ENCODE data around the gene SERINC2.

SERINC2 gene

DNA sequence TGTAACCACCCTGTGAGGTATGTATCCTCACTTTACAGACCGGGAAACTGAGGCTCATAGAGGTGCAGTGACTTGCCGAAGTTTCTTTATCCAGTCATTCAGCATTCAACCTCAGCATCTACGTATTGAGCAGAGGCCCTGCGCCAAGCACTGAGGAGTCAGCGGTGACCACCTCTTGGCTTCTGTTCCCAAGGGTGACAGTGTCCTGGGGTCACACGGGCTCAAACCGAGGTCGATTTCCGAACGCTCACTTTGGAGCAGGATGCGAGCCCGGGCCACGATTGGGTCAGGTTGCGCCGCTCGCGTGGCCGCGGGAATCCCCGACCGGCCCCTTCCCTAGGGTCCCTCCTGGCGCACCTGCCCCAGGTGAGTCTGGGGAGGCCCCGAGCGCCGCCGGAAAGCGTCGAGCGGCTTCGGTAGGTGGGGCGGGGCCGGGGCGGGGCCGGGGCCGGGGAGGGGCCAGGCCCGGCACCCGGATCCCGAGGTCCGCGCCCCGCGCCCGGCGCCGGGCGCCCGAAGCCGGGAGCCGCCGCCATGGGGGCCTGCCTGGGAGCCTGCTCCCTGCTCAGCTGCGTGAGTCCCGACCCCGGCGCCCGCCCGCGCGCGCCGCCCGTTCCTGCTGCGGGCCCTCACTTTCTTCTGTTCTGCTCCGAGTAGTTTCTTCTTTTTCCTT, at the start of gene SERINC2:
SERINC2 (plus strand) TSS at position 482 of the 673 bp plus-strand sequence; CDS start at position 535, 53 bp downstream.
- no peak for DNase-seq (ENCODE audit: low spot score)

DNA sequence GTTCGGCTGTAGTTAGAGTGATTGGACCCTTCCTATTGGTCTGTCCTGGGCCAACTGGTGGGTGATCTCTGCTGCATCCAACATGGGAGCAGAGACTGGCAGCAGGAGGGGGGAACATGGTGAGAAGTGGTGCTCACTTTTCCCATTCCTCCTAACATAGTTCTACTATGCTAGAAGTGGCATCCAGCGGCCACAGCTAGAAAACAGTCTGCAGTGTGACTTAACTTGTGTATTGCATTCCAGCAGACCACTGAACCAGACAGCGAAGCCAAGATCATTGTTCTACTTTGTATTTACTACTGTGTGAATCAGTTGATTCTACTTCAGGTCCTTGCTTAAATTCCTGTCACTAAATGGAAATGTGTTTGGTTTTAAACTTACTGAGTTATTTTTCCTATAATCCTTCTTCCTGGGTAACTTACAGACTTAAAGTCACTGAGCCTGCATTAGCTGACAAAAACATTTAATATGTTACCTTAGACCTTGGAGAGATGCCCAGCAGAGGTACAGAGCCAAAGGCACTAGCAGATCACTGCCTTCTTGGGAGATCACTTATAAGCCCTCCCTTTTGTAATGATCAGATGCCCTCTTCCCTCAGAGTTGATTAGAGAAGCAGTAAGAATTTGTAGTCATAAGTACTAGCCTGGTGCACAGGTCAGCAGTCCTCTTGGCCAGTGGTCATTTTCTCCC, 48.3 kb upstream of the SERINC2 start:
- no peak for DNase-seq (ENCODE audit: low spot score)

DNA sequence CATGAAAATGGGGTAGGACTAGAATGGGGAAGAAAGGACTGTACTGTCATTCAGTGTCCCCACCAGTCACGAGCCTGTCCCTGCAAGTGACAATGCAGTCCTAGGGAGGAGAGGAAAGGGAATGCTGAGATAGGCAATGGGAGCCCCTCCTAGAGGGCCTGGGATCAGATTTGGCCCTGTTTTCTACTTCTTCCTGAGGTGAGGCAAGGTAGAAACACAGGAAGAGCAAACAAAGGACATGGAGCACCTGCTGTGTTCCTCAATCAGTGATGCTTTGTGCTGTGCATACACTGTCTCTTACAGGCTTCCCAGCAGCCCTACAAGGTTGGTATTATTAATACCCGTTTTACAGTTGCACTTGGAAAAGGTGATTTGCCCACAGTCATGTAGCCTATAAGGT, 46.2 kb upstream of the SERINC2 start:
- DNase-seq (ENCODE audit: low spot score) = no peak

DNA sequence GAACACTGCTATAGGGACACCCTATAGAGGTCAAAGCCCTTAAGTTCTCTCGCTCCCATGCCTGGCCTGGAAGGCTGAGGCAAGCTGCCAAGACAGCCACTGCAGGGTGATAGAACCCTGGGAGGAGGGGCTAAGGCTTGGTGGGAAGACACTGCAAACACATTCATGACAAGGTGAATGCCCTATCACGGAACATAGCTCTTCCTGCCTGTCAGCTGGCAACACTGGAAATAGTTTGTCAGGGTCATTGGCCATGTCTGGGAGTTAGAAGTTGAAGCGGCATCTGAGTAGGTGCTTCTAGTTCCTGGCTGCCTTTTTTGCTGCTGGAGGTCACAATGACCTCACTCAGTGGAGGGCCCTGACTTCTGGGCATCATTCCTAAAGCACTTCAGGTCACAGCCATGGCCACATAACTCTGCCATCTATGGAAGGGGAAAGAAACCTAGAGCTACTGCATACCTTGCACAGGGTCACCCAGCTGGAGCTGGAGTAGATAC, 44.4 kb upstream of the SERINC2 start:
- no peak for DNase-seq (ENCODE audit: low spot score)

DNA sequence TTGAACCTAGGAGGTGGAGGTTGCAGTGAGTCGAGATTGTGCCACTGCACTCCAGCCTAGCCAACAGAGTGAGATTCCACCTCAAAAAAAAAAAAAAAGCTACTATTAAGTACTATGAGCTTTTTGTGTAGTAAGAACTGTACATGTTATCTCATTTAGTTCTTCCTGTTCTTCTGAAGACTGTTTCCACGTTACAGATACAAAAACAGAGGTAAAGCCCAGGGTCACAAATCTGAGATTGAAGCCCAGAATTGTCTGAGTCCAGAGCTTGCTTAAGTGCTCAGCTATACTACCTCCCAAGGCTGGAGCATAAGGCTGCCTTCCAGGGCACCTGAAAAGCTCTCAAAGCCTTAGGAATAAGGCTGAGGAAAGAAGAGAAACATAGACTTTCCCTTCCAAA, 43.0 kb upstream of the SERINC2 start:
- DNase-seq (ENCODE audit: low spot score) = no peak

DNA sequence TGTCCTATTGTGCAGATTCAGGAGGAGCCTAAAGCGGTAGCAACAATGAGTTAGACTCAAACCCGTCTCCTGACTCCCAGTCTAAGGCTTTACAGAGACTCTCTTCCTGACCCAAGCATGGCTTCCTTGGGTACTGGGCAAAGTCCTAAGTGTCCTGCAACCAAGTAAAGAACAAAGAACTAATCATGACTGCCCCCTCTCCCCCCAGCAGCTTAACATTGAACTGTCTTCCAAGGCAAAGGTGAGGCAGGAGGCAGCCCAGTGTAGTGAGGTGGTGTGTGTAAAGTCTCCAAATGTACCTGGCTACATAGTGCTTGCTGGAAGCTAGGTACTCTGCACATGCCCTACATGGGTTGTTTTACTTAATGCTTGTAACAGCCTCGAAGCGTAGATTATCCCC, 42.4 kb upstream of the SERINC2 start:
- DNase-seq (ENCODE audit: low spot score) = no peak

DNA sequence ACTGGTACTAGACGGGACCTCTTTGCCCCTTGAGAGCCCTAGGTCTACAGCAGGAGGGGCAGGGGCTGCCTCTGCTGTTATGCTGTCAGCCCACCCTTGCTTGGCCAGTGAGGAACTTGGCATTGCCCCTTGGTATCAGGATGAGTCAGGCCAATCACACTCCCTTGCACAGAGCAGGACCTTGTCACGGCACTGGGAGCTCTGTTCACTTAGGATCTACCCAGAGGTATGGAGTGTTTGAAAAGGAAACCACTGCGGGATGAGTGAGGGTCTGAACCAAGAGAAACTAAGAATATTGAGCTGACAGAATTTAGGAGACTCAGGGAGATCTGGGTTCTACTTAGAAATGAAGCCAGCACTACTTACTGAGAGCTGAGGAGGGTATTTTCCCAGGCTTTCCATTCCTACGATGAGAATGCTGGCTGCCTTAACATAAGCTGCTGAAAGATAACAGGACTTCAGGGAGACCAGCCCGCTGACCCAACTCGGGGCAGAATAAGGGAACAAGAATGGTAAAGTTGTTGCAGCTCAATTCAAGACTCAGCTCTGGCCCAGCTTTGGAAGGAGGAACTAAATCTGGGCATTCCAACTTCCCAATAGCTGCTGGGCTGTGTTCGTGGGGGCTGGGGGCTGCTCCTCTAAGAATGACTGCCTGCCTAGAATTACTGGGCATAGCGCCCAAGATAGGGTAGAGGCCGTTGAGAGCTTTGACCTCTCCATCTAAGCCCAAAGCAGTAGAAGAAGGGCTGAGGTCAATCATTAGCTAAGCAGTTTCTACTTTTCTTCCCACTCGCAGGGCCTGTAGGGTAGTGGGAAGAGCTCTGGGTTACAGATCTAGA, 41.7 kb upstream of the SERINC2 start:
- no peak for DNase-seq (ENCODE audit: low spot score)

DNA sequence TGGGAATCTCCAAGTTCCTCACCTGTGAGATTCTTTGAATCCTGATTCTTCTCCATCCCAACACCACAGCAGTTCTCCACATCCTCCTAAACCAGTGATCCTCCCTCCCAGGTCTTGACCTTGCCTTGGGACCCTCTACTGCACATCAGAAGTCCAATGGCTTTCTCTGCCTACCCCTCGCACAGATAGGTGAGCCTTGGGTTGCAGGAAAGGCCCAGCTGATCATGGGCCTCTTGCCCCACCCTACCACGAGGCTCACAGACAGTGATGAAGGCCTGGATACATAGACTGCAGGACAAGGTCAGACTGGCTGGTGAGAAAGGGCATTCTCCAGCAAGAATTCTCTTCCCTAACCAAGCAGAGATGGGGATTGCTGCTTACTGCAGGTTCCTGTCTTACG, 41.0 kb upstream of the SERINC2 start:
- DNase-seq (ENCODE audit: low spot score) = no peak

DNA sequence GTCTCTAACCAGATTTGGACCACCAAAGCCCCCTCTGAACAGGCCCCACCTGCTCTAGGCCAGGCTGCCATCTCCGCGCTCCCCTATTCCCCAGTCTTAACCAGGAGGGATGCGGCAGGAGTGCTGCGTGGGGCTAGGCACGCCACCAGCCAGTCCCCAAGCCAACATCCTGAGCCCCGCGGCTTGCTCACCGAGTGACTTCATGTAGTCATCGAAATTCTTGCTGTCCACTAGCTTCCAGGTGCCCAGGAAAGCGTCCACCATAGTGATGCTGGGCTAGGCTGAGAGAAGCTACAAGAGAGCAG, 40.3 kb upstream of the SERINC2 start:
- DNase-seq (ENCODE audit: low spot score) = no peak

DNA sequence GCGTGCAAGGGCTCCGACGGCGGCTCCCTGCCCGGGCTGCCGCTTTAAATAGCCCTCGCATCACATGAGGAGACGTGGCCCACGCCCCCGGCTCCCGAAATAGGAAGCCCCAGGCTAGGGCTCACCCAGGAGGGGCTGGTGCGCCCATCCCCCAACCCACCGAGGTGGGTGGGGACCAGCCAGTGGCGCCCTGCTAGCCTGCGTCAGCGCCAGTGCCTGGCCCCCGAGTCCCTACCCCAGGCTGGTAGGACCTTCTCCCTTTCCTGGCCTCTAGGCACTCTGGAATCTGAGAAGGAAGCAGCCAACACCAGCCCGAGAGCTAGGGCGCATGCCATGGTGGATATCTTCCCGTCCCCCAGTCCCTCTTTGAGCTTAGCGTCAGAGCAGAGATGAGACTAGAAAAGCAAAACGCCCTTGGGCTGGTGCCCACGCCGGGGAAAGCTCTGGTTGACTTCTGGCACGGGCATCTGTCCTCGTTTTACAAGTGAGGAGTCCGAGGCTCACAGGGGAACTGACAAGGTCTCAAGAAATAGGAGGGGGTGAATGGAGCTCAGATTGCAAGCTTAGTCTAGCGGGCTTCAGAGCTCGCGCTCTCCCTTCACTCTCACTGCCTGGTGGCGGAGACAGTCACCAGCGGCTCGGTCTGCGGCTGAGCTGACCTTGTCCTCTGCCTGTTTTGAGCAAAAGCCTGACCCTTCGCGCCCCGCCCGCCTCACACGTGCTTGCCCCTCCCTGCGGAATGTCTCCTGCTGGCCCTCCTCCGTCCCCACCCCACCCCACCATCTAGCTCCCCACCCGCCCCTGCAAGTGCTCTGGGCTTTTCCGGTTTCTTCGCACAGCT, 39.7 kb upstream of the SERINC2 start, which contains the start of gene FABP3:
FABP3 (minus strand) TSS at position 21 of the 841 bp plus-strand sequence. CDS start 62 bp downstream, outside the sequence.
- peak; percentile 77 for DNase-seq (ENCODE audit: low spot score)

DNA sequence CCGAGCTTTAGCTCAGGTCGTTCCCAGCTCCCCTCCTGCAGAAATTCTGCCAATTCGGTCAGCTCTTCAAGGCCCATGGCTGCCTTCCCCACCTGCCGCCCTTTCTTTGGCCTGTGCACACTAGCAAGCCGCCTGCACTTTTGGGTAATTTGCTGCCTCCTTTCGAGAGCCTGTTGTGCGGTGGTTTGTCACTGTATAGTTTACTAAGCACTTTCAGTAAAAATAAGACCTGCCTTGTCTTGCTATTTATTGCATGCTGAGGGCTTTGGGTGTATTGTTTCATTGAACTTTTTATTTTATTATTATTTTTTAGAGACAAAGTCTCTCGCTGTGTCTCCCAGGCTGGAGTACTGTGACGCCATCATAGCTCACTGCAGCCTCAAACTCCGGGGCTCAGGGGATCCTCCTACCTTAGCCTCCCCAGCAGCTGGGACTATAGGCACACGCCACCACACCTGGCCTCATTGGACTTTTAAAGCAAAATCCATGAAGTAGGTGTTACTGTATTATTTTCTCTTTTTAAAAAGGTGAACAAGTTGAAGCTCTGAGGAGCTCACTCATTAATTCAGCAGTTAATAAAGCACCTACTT, 39.0 kb upstream of the SERINC2 start:
- DNase-seq (ENCODE audit: low spot score) = no peak

DNA sequence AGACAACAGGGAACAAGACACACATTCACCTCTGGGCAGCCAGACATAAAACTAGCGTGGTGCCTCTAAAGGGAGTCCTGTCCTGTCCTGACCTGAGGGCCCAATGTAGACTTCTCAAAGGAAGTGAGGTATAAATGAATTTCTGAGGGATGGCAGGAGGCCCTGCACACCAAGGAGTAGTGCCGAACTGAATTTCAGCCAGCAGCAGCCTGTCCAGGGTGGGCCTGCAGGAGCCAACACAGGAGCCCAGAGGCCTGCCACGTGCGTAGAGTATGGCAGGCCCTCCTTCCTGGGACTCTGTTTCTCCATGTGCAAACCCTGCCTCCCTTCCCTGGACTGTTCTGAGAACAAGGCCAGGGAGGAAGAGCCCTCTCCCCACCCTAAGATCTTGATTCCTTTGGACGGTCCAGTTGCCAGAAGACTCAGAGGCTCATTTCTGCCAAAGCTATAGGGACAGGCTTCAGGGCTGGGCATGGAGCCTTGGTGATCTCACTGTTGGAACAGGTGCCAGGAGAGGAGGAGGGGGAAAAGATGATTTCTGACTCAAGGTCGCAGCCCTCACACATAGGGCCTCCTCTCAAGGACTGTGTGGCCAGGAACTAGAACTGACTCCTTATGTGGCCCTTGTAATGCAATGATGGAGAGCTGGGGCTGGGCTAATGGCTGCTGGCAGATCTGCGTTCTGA, 38.4 kb upstream of the SERINC2 start:
- DNase-seq (ENCODE audit: low spot score) = peak; percentile 64

DNA sequence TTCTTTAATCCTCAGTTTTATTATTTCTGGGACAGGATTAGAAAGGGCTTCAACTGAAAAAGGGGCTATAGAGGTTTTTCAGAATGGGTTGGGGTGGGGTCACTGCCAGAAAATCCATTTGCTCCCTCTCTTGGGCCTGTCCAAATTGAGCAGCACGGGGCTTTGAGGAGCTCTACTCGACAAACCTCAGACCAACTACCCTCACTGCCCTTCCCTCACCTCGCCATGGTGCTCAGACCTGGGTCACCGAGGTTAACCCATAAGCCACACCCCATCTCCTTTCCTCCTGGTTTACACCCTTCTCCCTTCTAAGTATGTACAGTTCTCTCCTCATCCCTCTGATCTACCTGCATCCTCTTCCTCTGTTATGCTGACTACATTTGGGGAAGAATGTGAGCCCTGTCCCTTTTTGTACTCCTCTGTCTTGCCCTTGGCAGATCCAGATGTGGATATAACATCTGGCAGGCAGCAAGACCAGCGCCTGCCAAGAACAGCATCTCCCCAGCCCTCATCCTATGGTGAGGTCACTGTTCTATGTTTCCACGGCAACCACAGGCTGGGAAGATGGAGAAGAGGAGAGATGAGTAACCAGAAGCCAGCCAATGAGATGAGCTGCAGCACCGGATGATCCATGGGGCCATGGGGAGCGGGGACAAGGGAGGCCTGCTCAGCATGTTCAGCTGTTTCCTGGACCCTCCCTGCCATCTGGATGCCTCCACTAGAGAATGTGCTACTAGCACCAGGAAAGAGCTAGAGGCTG, 36.5 kb upstream of the SERINC2 start:
- DNase-seq (ENCODE audit: low spot score) = peak; percentile 98

DNA sequence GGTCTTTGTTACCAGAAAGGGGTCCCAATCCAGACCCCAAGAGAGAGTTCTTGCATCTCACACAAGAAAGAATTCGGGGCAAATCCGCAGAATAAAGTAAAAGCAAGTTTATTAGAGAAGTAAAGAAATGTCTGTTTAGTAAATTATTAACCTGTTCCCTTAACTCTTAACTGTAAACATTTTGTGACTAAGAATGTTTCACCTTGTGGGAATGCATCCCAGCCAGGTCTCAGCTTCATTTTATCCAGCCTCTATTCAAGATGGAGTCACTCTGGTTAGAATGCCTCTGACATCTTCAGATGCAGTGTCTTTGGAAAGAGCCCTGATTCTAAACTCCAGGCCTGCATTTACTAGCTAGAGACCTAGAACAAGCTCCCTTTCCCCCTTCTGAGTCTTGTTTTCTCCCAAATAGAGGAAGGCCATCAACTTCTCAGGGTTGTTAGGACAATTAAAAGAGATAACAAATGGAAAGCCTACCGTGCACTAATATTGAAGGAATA, 35.6 kb upstream of the SERINC2 start:
- DNase-seq (ENCODE audit: low spot score) = no peak

DNA sequence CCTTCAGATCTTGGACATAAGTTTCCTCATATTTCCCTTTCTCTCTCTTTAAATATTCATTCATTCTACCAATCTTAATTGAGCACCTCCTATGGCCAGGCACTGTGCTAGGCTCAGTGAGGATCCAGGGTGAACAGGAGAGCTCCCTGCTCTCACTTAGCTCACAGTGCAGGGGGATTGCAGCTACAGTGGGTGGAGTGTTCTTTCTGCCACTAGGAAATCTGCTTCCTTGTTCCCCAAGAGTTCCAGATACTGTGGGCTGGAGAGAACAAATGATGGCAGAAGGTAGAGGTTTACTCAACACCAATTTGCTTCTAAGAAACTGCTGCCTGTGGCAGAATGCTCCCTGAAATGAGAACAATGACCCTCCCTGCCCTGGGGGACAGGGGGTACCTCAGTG, 35.0 kb upstream of the SERINC2 start:
- DNase-seq (ENCODE audit: low spot score) = no peak

DNA sequence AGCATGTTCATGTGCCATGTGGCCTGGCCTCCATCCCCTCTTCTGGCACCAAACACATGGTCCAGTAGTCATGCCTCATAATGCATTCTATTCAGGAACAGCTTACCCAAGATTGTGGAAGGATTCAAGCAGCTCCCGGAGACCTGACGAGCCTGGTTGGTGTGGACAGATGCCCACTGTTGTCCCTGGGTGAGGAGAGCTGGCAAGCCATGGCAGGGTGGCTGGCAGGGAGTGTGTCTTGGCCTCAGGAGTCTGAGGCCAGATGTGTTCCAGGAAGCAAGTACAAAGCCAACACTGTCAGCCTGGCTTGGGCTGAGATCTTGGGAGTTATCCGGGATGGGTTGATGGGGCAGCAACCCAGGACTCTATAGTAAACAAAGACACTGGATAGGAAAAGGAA, 32.8 kb upstream of the SERINC2 start:
- DNase-seq (ENCODE audit: low spot score) = peak; percentile 74

DNA sequence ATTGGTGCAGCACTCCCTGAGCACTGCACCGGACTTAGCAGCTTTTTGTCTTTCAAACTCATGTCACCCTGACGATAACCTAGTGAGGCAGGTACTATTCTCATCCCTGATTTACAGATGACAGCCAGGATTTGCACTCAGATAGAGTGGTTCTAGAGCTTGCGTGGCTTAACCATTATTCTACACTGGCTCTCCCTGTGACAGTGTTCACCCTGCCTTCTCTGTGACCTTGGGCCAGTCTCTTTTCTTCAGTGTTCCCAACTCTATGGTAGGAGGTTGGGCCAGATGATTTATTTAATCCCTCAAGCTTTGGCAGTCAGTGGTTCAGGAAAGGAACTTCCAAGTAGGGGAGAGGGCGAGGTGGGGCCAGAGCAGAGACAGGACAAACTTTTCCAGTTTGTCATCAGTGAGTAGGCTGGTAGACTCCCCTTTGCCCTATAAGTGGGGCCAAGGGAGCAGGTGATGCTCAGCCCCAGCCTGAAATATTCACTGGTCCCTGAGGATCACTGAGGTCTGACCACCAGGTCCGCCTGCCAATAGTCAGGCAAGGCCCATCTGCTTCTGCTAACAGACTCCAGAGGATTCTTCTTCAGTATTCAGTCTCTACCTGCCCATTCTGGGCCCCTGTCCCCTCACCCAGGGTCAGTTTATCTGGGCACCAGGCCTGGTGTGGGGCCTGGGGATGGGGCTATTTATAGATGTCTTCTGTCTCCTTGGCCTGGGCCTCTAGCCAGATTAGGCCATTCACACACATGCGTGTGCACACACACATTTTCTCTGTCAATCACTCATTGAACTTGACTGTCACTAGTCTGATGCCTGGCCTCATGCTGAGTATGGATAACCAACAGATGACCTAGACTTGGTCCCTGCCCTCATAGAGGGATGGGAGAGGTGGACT, 31.4 kb upstream of the SERINC2 start:
- DNase-seq (ENCODE audit: low spot score) = no peak

DNA sequence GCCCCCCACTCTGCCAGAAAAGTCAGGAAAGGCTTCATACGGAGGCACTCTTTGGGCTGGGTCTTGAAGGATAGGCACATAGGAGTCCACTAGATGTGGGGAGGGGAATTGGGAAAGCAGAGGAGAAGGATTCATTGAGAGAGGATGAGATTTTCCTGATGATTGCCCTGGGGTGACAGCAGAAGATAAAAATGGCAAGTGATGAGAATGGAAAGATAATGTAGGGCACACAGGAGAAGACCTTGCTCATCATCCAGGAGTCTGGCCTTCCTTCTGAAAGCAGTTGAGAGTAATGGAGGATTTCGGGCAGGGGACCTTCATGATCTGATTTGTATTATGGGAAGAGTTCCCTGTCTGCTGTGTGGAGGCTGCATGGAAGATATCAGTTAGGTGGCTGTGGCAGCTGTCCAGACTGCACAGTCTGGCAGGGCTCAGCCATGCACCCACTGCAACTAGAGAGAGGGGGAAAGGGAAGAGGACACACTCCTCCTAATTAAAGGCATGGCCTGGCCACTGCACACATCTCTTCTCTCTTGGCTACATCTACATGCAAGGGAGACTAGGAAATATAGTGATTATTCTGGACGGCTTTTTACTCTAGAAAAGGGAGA, 30.5 kb upstream of the SERINC2 start:
- no peak for DNase-seq (ENCODE audit: low spot score)
